ENCODE results near the gene NOTCH1.

Gene NOTCH1

GRCh38 chr9:136511670-136512592 is 33.9 kb downstream of the NOTCH1 start (continued):
- TF ChIP-seq PATZ1 (CRISPR knock-in tag; IDR thresholded peaks at IDR 0.05; ENCODE audit: borderline replicate concordance): no peak
- TF ChIP-seq ZNF70 (CRISPR knock-in tag; IDR thresholded peaks at IDR 0.05): no peak
- TF ChIP-seq ESRRG (CRISPR knock-in tag; IDR thresholded peaks at IDR 0.05): no peak
- no peak for TF ChIP-seq ZNF565 (CRISPR knock-in tag; conservative IDR thresholded peaks at IDR 0.05; ENCODE audit: low read depth)

- no peak for TF ChIP-seq ZNF70 (CRISPR knock-in tag; IDR thresholded peaks at IDR 0.05)
- TF ChIP-seq PPARA (CRISPR knock-in tag; IDR thresholded peaks at IDR 0.05; ENCODE audit: borderline replicate concordance): no peak
- TF ChIP-seq OSR1 (CRISPR knock-in tag; IDR thresholded peaks at IDR 0.05): no peak
- TF ChIP-seq ESRRG (CRISPR knock-in tag; IDR thresholded peaks at IDR 0.05): no peak
- no peak for TF ChIP-seq ZC3H10 (CRISPR knock-in tag; IDR thresholded peaks at IDR 0.05)
- TF ChIP-seq ISL1 (CRISPR knock-in tag; IDR thresholded peaks at IDR 0.05): no peak
- TF ChIP-seq BACH2 (CRISPR knock-in tag; IDR thresholded peaks at IDR 0.05; ENCODE audit: borderline replicate concordance): no peak
- TF ChIP-seq ZNF8 (CRISPR knock-in tag; IDR thresholded peaks at IDR 0.05): no peak
- no peak for TF ChIP-seq ARNTL (CRISPR knock-in tag; IDR thresholded peaks at IDR 0.05; ENCODE audit: borderline replicate concordance, low read depth)
- TF ChIP-seq PATZ1 (CRISPR knock-in tag; IDR thresholded peaks at IDR 0.05; ENCODE audit: borderline replicate concordance): no peak
- TF ChIP-seq ZFP3 (CRISPR knock-in tag; IDR thresholded peaks at IDR 0.05): no peak
- TF ChIP-seq CSRNP3 (CRISPR knock-in tag; IDR thresholded peaks at IDR 0.05): no peak
- no peak for TF ChIP-seq ZFP30 (CRISPR knock-in tag; IDR thresholded peaks at IDR 0.05)
- TF ChIP-seq SNAI2 (CRISPR knock-in tag; IDR thresholded peaks at IDR 0.05): no peak
- TF ChIP-seq CSDC2 (CRISPR knock-in tag; IDR thresholded peaks at IDR 0.05): no peak
- no peak for TF ChIP-seq CREB5 (CRISPR knock-in tag; IDR thresholded peaks at IDR 0.05; ENCODE audit: low read depth)
- no peak for ATAC-seq
Measured at GRCh38 chr9:136511144-136511669, 34.6 kb downstream of the NOTCH1 start.

- no peak for TF ChIP-seq ISL1 (CRISPR knock-in tag; IDR thresholded peaks at IDR 0.05)
- TF ChIP-seq BACH2 (CRISPR knock-in tag; IDR thresholded peaks at IDR 0.05; ENCODE audit: borderline replicate concordance): no peak
- no peak for TF ChIP-seq ZNF70 (CRISPR knock-in tag; IDR thresholded peaks at IDR 0.05)
- TF ChIP-seq ARNTL (CRISPR knock-in tag; IDR thresholded peaks at IDR 0.05; ENCODE audit: borderline replicate concordance, low read depth): no peak
- no peak for TF ChIP-seq ZFP3 (CRISPR knock-in tag; IDR thresholded peaks at IDR 0.05)
- no peak for TF ChIP-seq CSDC2 (CRISPR knock-in tag; IDR thresholded peaks at IDR 0.05)
- no peak for TF ChIP-seq OSR1 (CRISPR knock-in tag; IDR thresholded peaks at IDR 0.05)
- no peak for TF ChIP-seq ZNF8 (CRISPR knock-in tag; IDR thresholded peaks at IDR 0.05)
- no peak for ATAC-seq
Measured at GRCh38 chr9:136510561-136510960, 35.3 kb downstream of the NOTCH1 start.

- no peak for ATAC-seq
- TF ChIP-seq RARB (CRISPR knock-in tag; IDR thresholded peaks at IDR 0.05): no peak
- TF ChIP-seq ZFP30 (CRISPR knock-in tag; IDR thresholded peaks at IDR 0.05): no peak
- TF ChIP-seq ISL1 (CRISPR knock-in tag; IDR thresholded peaks at IDR 0.05): no peak
- no peak for TF ChIP-seq ESRRG (CRISPR knock-in tag; IDR thresholded peaks at IDR 0.05)
- TF ChIP-seq TCF4 (CRISPR knock-in tag; IDR thresholded peaks at IDR 0.05; ENCODE audit: borderline replicate concordance): no peak
Measured at GRCh38 chr9:136509549-136509948, 36.3 kb downstream of the NOTCH1 start.

All from SK-N-SH treated with all-trans-retinoic acid at 6 μM for 48 hours (cell line).